WTC11 (cell line): ENCODE data around the gene NARS2.

Experiments
- CTCF ChIP-seq: fragments of 200-600 bp; IDR thresholded peaks from 2 replicates; pipeline ENCODE4 v1.8.0; 2022; ENCODE audit warnings: antibody characterized with exemption
- ZNF263 ChIP-seq: sonication (generic); formaldehyde crosslinking; IDR thresholded peaks from 2 replicates; pipeline ENCODE4 v1.8.1; 2022; ENCODE audit warnings: low read depth, mild to moderate bottlenecking, moderate library complexity, missing genetic modification reagents

GRCh38 chr11:78606667-78607066 lies 32.0 kb upstream of the NARS2 start:
- no peak for TF ChIP-seq CTCF
- no peak for TF ChIP-seq ZNF263 (CRISPR knock-in tag)
